HG03175 (cell line): Measurements from ENCODE around the gene ZSWIM5.
A peak's percentile ranks its signal among the peaks of the same experiment; 100 is the strongest.

Source experiments
- ATAC-seq: cut with Tn5 transposase; IDR thresholded peaks from one replicate; pipeline ENCODE4 v1.9.1; 2021; ENCODE audit warnings: mild to moderate bottlenecking, moderate library complexity; ENCODE audit not compliant: unreplicated experiment

The ZSWIM5 gene

DNA sequence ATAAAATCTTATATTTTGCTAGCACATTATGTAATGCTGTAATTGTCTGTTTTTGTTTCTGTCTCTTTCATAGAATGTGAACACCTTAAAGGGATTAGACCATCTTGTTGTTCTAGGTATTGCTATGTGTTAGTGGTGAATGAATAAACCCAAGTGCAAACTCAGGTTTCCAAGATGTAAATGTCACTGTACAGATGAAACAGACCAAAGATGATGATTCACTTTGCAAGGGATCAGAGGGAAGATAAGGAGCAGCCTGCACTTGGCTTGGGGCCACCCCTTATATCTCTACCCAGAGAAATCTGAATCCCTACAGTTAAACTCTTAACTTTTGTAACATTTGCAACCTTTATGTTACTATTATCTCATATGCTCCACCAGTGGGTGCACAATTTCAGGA lies 168.9 kb downstream of the ZSWIM5 start:
- no peak for ATAC-seq

DNA sequence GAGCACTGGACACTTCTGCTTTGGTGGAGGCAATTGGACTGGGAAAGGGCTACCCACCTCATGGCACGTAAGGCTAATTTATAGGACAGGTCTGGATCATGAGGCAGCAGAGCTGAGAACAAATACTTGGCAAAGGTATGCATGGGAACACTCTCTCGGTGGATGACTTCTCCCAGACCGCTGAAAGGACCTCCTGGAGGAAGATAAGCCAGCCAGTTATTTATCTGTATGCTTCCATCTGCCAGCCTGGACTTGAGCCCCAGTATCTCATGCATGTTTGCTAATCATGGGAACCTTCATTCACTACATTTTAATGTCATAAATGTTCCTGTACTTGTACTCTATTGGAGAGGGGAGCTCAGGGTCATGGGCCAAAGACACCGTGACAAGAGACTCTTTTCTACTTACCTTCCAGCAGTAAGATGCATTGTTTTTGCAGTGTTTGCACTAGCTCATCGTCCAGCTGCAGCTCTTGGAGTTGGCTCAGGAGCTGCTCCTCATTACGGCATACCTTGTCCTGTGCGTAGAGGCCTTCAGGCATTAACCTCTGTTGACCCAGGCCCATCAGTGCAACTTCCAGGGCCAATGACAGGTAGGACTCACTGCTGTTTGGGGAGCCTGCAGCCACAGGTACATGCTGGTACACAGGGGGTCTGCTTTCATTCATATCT lies 170.6 kb downstream of the ZSWIM5 start:
- ATAC-seq = no peak

DNA sequence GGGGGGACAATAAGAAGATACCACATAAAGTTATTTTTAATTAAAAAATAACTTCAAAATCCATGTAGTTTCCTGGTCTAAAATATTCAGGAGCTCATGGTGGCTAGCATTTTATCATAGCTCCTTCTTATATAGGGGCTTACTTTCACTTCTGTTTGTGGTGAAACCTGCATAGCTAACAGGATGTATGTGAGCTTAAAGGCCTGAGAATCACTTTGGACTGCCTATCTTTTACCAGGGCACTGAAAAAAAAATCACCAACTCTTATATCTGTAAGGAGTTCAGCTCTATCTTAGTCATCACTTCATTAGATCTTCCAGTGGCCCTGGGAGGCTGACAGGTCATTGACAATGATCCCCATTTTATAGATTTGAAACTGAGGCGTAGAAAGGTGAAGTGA lies 173.0 kb downstream of the ZSWIM5 start:
- peak; percentile 62 for ATAC-seq

DNA sequence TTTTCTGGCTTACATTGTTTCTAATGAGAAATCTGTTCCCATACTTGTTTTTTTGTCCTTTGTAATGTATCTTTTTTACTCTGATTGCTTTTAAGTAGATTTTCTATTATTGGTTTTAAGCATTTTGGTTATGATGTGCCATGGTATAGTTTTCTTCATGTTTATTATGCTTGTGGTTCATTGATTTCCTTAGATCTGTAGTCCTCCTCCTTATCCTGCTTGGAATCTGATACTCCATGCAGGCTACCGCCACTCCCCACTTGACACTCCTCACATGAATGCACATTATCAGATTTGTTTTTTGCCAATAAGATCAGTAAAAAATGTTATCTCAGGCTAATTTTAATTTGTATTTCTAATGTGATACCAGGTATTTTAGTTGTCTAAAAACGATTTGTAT lies 173.6 kb downstream of the ZSWIM5 start:
- no peak for ATAC-seq

DNA sequence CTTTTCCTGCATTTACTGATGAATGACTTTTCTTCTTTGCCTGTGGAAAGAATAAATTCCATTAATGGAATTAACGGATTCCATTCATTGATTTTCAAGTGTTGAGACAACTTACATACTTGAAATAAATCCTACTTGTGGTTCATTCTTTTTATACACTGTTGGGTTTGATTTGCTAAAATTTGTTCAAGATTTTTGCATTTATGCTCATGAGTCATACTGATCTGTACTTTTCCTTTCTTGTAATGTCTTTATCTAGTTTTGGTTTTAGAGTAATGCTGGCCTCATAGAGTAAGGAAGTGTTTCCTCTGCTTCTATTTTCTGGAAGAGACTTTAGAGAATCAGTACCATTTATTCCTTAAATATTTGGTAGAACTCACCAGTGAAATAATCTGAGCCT lies 180.0 kb downstream of the ZSWIM5 start:
- ATAC-seq = no peak

DNA sequence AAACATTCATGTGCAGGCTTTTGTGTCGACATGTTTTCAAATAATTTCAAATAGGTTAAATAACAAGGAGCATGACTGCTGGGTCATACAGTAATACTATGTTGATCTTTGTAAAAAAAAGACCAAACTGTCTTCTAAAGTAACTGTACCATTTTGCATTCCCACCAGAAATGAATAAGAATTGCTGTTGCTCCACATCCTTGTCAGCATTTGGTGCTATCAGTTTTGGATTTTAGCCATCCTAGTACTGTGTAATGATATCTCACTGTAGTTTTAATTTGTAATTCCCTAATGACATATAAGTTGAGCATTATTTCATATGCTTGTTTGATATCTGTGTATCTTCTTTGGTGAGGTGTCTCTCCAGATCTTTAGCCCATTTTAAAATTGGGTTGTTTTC lies 182.7 kb downstream of the ZSWIM5 start:
- ATAC-seq = no peak

DNA sequence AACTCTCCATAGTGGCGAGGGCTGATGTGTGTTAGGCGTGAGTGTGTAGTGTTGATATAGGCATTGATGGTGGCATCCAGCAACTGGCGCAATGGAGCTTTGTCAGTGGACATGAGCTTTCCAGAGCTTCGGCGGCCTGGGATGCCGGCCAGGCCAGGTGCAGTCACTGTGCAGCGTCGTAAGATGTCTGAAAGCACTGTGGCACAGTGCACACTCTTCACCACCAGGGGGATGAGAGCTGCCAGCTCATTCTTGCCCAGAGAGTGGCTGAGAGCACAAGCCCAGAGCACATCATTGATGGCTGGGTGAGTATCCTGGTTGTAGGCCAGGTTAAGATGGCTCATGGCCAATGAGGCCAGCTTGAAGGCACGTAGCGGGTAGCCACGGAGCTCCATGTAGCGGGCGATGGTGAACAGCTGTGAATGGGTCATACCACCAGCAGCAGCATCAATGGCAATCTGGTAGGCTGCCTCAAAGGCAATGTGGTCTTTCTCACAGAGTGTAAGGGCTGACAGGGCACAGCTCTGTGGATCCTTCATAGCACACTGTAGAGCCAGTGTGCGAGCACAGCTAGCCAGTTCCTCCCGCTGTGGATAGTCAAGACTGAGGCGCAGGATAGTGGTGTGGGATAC lies 187.7 kb downstream of the ZSWIM5 start:
- ATAC-seq = peak; percentile 66

DNA sequence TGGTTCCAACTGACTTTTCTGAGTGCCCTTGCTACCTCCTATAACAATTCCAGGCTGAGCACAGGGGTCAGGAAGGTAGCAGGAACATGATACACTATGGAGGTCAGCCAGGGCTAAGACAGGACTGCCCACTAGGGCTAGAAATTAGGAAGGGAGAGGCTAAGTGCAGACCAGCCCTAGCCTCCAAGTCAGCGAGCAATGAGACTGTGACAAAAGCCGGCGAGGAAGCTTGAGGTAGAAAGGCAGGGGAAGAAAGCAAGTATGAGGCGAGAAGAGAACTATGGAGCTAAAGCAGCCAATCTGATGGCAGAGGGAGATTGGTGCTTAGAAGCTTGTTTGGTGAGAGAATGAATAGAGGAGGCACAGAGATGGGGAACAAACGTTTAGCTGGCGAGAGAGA lies 189.6 kb downstream of the ZSWIM5 start:
- no peak for ATAC-seq

DNA sequence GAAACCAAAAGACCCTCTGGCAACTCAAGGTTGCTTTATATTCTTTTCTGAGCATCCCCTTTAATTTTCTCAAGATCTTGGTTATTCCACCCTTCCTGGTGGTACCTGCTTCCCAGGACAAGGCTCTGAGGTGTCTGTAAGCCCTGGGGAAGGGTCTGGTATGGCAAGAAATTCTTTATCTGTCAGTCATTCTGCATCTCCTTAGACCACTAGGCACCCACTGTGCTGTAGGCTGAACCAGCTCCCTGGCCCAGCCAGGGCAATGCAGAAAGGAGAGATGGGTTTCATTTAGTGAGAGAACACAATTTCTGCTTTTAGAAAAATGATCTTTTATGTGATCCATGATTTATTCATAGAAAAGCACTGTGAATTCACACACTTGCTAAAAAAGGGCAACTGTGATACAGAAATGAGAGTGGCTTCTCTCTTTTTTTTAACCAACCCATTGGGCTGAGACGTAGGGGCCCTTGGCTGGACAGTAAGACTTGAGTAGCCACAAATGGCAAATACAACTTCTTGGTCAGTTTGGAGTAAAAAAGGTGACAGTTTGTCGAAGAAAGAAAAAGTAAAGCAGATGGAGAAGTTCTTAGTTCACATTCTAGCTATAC lies 190.2 kb downstream of the ZSWIM5 start:
- no peak for ATAC-seq

DNA sequence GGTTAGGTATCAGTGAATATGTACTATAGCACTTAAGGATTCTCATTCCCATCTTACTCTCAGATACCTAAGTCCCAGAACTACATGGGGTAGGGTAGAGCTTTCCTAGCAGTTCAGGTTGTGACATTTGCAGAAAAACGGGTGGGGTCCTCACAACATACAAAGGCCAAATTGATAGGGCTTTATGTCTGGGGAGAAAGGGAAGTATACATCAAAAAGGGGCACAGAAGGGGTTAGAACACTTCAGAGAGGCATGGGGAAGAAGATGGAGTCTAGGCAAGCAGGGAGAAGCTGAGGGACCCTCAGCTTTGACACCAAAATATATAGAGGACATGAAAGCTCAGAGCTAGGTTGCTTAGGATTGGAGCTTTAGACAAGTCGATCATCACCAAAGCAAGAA lies 190.7 kb downstream of the ZSWIM5 start:
- no peak for ATAC-seq

DNA sequence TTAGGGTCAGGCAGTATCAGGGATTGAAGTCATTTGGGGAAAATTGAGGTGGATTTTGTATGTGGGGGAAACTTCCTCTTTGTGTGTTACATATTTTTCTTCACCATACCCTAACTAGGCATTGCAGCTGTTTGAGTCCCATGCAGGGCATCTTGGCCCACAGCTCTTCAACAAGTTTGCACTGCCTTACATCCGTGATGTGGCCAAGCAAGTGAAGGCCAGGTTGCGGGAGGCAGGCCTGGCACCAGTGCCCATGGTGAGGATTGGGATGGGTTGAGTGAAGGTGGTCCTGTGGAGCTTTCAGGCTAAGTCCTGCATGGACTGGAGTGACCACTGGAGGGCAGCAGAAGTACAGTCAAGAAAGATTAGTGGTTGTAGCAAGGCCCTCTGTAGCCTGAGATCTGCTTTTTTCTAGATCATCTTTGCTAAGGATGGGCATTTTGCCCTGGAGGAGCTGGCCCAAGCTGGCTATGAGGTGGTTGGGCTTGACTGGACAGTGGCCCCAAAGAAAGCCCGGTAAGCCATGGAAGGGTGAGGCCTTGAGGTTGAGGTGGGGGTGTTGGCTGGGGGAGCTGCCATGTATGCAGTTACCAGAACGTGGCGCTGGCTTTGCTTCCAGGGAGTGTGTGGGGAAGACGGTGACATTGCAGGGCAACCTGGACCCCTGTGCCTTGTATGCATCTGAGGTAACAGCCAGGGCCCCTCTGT lies 191.9 kb downstream of the ZSWIM5 start:
- ATAC-seq = no peak

DNA sequence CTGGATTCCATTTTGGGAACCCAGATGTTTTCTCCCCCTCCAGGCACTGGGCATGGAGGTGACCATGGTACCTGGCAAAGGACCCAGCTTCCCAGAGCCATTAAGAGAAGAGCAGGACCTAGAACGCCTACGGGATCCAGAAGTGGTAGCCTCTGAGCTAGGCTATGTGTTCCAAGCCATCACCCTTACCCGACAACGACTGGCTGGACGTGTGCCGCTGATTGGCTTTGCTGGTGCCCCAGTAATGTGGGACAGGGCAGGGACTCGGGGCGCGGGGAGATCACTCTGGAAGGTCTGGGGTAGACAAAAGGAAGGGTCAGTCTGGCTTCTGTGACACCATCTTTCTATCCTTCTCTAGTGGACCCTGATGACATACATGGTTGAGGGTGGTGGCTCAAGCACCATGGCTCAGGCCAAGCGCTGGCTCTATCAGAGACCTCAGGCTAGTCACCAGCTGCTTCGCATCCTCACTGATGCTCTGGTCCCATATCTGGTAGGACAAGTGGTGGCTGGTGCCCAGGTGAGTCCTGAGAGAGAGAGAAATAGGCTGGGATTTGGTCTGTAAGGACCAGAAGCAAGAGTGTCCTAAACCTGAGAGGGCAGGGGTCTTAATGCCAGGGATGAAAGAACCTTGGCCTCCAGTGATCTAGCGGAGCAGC lies 192.7 kb downstream of the ZSWIM5 start:
- no peak for ATAC-seq

DNA sequence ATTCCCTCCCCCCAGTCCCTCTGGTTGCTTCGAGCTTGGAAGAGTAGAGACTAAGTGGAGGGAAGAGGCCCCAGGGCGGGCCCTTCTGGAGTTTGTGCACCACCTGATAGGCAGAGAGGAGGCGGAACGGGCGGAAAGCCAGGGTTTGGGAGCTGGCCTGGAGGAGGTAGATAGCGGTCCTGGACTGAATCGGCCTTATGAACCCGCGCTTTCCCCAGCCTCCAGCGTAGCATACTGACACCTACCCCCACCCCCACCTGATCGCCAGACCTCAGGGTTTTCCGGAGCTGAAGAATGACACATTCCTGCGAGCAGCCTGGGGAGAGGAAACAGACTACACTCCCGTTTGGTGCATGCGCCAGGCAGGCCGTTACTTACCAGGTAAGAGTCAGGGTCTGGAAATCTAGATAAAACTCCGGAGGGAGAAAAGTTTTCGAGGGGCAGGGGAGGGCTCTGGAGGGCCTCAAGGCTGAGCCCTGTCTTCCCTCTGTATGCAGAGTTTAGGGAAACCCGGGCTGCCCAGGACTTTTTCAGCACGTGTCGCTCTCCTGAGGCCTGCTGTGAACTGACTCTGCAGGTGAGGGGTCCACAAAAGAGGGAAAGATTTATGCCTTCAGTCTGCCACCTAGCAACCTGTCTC lies 193.6 kb downstream of the ZSWIM5 start:
- ATAC-seq = no peak

DNA sequence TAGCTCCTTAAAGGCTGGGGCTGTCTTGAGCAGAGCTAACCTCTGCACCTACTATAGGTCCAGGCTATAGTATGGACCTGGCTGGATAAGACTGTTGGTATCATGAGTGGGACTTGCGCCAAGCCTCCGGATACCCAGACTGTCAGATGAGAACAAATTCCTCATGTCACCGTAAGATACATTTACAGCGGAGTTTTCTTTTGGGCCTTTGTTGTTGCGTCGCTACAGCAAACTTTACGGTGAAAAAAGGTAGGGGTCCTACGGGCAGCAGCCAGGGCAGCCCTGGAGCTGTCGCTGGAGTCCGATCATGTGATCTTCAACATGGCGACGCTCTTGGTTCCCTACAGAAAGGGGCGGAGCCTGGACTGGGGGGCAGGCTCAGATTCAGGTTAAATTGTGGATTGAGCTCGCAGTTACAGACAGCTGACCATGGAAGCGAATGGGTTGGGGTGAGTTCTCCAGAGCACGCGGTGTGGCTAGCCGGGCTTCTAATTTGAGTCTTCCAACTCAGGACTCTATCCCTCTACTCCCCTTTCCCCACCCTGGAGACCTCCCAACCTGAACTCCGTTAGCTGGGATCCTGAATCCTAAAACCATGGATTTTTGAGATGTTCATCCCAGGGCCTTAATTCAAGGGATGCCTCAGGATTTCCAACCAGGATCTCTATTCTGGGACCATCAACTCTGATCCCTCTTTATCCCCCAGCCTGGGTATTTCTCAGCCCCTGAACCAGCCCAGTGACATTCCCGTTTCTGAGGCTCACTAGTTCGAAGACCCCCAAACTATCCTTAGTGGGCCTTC lies 194.4 kb downstream of the ZSWIM5 start, which contains the start of gene UROD:
TSS of gene UROD (plus strand) at position 418 of the 802 bp plus-strand sequence. CDS start at position 430, 12 bp downstream.
- peak; percentile 68 for ATAC-seq

DNA sequence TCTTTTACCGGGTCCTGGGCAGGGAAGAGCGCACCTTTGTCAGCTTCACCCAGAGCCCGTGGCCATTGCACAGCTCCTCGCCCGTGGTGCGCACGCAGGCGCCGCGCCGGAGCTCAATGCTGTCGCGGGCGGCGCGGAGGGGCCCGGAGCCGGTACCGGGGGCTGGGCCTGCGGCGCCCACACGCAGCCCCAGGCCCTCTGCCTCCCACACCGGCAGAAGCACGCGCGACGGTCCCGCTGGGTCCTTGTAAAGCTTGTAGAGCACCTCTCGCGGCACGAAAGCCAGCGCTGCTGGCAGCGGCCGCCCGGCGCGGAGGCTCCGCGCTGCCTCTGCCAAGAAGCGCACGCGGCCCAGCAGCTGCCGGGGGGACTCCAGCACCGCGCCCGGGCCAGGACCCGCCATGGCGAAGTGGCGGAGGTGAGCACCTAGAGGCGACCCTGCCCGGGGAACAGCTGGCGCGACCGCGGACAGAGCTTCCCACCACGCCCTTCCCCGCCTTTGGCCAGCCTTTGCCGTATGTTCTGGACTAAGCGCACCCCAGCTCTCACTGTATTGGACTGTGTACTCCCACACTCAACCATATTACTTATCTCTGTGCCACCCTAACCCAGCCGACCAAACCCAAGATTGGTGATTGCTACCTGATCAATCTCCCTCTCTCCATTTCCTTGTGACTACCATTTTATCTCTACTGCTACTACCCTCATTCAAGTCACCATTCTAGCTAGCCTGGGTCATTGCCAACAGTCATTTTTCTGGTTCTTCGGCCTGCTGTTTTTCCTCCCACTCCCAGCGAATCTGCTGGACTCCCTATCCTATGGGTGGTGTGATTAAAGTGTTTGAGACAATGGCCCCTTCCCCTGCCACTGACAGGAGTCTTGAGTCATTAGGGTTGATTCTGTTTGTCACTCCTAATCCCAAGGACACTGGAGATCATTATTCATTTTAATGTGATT lies 195.3 kb downstream of the ZSWIM5 start, which contains the start of gene HECTD3:
TSS of gene HECTD3 (minus strand) at position 470 of the 957 bp plus-strand sequence. CDS start at position 403, 67 bp downstream.
- peak; percentile 56 for ATAC-seq

DNA sequence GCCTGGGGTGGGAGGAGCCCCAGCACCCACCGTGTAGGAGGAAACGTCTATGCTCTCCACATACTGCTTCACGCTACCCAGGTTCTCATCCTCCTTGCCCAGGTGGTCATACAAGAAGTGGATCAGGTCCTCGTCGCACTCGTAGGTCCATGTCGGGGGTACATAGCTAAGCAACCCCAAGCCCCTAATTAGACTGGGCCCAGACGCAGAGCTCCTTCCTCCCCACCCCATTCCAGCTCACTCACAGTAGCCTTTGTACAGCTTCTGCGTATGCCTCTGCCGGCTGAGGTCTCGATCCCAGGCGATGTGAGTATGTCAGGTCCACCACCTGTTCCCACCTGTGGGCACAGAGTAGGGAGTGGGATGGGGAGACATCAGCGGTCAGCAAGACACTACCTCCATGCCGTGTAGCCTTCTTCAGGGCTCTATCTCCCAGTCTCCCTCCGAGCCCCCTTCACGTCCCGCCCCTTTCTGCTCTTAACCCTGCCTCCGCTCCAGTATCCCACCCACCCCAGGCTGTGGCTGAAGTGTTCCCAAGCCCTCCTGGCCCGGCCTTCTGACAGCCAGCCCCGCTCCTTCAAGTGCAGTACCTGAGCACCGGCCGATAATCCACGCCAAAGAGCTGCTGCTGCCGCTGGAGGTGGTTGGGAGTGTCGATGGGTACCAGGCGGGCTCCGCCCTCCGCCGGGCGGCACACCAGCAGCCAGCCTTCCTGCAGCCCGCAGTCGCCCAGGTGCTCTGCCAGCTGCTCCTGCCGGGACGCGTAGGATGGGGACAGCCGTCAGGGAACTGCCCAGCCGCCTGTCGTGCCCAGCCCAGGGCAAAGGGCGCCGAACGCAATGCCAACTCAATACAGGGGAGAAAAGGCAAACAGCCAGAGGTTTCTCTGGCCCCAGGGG lies 196.2 kb downstream of the ZSWIM5 start:
- ATAC-seq = no peak

DNA sequence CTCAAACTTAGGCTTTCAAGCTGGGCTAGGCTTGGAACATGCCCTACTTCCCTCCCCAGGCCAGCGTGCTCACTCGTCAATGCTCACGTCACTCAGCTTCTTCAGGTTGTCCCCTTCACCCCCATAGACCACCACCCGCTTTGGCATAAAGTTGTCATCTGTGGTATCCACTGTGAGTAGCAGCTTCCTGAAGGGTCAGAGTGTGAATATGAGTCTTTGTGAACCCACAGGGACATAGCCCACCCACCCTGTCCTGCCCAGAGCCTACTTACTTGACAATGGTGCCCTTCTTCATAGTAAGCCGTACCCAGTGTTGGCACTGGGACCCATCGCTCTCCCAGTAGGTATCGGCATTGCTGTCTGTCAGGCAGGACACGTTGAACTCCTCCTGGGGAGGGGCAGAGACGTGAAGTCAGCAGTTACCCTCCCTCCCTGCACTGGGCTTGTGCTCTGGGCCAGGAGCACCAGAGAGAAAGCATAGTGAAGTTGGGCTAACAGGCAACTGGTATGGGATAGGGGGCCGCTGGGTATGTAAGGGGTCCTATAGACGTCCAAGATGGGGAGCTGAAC lies 197.0 kb downstream of the ZSWIM5 start:
- ATAC-seq = no peak
